Neural cell (in vitro differentiated cells): ENCODE results near the gene RAP1GAP2.

Source experiments
- CTCF ChIP-seq: fragments of 450-650 bp; IDR thresholded peaks from 2 replicates; pipeline ENCODE4 v1.5.1; 2014; ENCODE audit warnings: antibody characterized with exemption, mild to moderate bottlenecking, moderate library complexity; ENCODE audit not compliant: poor library complexity, severe bottlenecking
- EP300 ChIP-seq: fragments of 450-650 bp; conservative IDR thresholded peaks from 2 replicates; pipeline ENCODE4 v1.6.1; 2014; ENCODE audit warnings: antibody characterized with exemption, mild to moderate bottlenecking, moderate library complexity; ENCODE audit not compliant: poor library complexity, severe bottlenecking
- EZH2 ChIP-seq: fragments of 200-600, 300-800 bp; shearing (Covaris generic), sonication (generic); IDR thresholded peaks from 2 replicates; pipeline ENCODE4 v1.6.1; 2014; ENCODE audit warnings: antibody characterized with exemption, low read length, borderline replicate concordance, mild to moderate bottlenecking; ENCODE audit not compliant: insufficient read depth, poor library complexity, severe bottlenecking
- MXI1 ChIP-seq: fragments of 450-650 bp; conservative IDR thresholded peaks from 2 replicates; pipeline ENCODE4 v1.6.1; 2014; ENCODE audit warnings: antibody characterized with exemption, mild to moderate bottlenecking; ENCODE audit not compliant: poor library complexity, severe bottlenecking
- POLR2AphosphoS5 ChIP-seq: IDR thresholded peaks from 2 replicates; pipeline ENCODE4 v1.6.1; 2012
- SMC3 ChIP-seq: fragments of 450-650 bp; conservative IDR thresholded peaks from 2 replicates; pipeline ENCODE4 v1.6.1; 2014; ENCODE audit warnings: antibody characterized with exemption, mild to moderate bottlenecking, moderate library complexity; ENCODE audit not compliant: poor library complexity
- TF ChIP-seq, protein P1 (sequence below): IDR thresholded peaks from 2 replicates; pipeline ENCODE4 v1.6.1; 2012; ENCODE audit warnings: borderline replicate concordance

DNA sequence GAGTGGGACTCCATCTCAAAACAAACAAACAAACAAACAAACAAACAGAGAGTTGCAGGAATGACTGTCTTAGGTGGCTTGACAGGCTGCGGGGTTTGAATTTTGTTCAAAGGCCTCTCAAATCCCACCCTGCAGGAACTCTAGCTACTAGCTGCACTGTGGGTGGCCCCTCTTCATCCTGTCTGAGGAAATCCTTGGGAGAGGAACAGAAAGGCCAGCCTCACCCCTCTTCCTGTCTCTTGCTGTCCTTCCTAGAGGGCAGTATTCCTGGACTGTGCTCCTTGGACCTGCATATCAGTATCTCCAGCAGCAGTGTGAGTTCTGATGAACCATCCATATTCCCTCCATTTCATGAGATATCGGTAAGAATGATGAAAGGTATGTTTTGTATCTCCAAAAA lies 44.7 kb upstream of the RAP1GAP2 start:
- TF ChIP-seq CTCF (no peak), SMC3 (no peak), MXI1 (no peak), POLR2AphosphoS5 (no peak), EZH2 (no peak), EP300 (no peak)
- TF ChIP-seq, protein P1, sequence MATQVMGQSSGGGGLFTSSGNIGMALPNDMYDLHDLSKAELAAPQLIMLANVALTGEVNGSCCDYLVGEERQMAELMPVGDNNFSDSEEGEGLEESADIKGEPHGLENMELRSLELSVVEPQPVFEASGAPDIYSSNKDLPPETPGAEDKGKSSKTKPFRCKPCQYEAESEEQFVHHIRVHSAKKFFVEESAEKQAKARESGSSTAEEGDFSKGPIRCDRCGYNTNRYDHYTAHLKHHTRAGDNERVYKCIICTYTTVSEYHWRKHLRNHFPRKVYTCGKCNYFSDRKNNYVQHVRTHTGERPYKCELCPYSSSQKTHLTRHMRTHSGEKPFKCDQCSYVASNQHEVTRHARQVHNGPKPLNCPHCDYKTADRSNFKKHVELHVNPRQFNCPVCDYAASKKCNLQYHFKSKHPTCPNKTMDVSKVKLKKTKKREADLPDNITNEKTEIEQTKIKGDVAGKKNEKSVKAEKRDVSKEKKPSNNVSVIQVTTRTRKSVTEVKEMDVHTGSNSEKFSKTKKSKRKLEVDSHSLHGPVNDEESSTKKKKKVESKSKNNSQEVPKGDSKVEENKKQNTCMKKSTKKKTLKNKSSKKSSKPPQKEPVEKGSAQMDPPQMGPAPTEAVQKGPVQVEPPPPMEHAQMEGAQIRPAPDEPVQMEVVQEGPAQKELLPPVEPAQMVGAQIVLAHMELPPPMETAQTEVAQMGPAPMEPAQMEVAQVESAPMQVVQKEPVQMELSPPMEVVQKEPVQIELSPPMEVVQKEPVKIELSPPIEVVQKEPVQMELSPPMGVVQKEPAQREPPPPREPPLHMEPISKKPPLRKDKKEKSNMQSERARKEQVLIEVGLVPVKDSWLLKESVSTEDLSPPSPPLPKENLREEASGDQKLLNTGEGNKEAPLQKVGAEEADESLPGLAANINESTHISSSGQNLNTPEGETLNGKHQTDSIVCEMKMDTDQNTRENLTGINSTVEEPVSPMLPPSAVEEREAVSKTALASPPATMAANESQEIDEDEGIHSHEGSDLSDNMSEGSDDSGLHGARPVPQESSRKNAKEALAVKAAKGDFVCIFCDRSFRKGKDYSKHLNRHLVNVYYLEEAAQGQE, result no peak
